ENCODE measurements around the gene SH3D19. TPM values are rescaled to one million over a fixed set of nuclear protein-coding genes. Genes with fewer than 3 reads are reported as not detected.
"Not testable (repeated sequence)": the region's sequence is repeated elsewhere in the genome, so short reads cannot be mapped to it uniquely, and the experiment has no call there.

SH3D19 gene
- total and polyA plus RNA-seq, 8 donors: 52.9 to 114 (median 59.2) TPM

GRCh38 chr4:151284534-151285245 lies 40.7 kb downstream of the SH3D19 start:
- Histone ChIP-seq H3K4me1 (no peaks in the 10 kb centered on the region), H3K27ac (peak overlapping the region in 1 of 2 donors; percentile 6), H3K9me3 (no peaks in the 10 kb centered on the region), H3K4me3 (no peak overlapping the region), H3K36me3 (no peaks in the 10 kb centered on the region), H3K27me3 (no peaks in the 10 kb centered on the region)
- TF ChIP-seq, protein P1, sequence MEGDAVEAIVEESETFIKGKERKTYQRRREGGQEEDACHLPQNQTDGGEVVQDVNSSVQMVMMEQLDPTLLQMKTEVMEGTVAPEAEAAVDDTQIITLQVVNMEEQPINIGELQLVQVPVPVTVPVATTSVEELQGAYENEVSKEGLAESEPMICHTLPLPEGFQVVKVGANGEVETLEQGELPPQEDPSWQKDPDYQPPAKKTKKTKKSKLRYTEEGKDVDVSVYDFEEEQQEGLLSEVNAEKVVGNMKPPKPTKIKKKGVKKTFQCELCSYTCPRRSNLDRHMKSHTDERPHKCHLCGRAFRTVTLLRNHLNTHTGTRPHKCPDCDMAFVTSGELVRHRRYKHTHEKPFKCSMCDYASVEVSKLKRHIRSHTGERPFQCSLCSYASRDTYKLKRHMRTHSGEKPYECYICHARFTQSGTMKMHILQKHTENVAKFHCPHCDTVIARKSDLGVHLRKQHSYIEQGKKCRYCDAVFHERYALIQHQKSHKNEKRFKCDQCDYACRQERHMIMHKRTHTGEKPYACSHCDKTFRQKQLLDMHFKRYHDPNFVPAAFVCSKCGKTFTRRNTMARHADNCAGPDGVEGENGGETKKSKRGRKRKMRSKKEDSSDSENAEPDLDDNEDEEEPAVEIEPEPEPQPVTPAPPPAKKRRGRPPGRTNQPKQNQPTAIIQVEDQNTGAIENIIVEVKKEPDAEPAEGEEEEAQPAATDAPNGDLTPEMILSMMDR (IDR thresholded peaks at IDR 0.05): no peak
- intact Hi-C loops (cut with DNase I): no loop called here
- DNase-seq: no peak
- no peak for ATAC-seq

DNA sequence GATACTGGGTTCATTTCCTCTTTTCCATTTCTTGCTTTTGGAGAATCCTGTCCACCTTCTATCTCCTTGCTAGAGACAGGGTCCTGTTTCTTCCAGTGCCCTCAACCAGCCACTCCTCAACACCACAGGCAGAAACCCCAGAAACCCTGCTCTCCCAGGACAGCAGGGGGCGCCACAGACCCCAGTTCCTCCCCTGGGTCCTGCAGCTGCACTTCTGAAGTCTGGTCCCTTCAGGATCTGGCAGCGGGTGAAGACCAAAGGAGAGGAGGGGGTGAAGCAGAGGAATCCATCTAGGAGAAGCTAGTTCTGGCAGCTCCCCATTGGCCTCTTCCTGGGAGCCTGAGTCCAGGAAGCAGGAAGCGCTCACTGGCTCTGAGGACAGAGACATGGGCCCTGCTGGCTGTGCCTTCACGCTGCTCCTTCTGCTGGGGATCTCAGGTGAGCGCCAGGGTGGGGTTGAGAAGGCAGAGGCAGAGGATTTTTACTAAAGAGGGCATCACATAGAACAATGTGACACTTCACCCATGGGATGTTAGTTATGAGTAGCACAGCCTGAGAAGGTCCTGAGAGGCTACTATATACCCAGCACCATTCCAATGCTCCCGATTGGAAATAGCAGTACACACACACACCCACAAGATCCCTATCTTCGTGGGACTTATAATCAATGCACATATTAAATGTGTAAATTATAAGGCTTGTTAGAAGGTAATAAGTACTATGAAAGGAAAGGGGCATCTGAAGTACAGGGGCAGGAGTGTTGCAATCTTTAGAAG lies 48.4 kb downstream of the SH3D19 start, which contains the start of gene PRSS48:
Gene PRSS48 (plus strand): TSS at position 375 of the 776 bp plus-strand sequence. CDS start 12 bp downstream, at position 387.
- Histone ChIP-seq H3K36me3 (no peaks in the 10 kb centered on the region), H3K9me3 (no peaks in the 10 kb centered on the region), H3K27me3 (no peaks in the 10 kb centered on the region), H3K27ac (no peak within 1 kb of the TSS), H3K4me3 (no peak within 1 kb of the TSS), H3K4me1 (no peaks in the 10 kb centered on the region)
- DNase-seq (peak; percentile 22 to 82 (median 46)), ATAC-seq (peak; percentile 95)
- TF ChIP-seq, protein P1 (IDR thresholded peaks at IDR 0.05): peak; percentile 60 to 65
- intact Hi-C loops (cut with DNase I): loop anchor here in 1 of 2 donors (10.0 kb wide), 1 partner anchor 78 kb away; no protein-coding TSS in a partner anchor

DNA sequence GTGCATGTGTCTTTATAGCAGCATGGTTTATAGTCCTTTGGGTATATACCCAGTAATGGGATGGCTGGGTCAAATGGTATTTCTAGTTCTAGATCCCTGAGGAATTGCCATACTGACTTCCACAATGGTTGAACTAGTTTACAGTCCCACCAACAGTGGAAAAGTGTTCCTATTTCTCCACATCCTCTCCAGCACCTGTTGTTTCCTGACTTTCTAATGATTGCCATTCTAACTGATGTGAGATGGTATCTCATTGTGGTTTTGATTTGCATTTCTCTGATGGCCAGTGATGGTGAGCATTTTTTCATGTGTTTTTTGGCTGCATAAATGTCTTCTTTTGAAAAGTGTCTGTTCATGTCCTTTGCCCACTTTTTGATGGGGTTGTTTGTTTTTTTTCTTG lies 56.5 kb downstream of the SH3D19 start:
- intact Hi-C loops (cut with DNase I); DNase-seq; H3K27me3 ChIP-seq; H3K27ac ChIP-seq; H3K4me1 ChIP-seq; H3K36me3 ChIP-seq; ATAC-seq; H3K4me3 ChIP-seq; H3K9me3 ChIP-seq: not testable (repeated sequence)

DNA sequence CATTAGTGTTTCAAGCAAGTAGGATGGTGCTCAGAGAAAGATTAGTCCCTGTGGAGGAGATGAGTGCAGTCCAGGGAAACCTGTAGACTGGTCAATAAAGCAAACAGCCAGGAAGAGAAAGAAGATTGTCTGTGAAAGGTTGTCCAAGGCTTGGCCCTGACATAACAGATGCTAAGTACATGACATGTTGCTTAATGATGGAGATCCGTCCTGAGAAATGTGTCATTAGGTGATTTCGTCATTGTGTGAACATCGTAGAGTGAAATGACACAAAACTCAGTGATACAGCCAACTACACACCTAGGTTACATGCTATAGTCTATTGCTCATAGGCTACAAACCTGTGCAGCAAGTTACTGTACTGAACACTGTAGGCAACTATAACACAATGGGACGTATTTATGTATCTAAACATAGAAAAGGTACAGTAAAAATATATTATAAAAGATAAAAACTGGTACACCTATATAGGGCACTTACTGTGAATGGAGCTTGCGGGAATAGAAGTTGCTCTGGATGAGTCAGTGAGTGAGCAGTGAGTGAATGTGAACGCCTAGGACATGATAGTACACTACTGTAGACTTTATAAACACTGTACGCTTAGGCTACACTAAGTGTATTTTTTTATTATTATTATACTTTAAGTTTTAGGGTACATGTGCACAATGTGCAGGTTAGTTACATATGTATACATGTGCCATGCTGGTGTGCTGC lies 57.4 kb downstream of the SH3D19 start:
- TF ChIP-seq, protein P1 (IDR thresholded peaks at IDR 0.05): no peak
- H3K27me3 ChIP-seq: no peaks in the 10 kb centered on the region
- H3K4me1 ChIP-seq: no peaks in the 10 kb centered on the region
- H3K27ac ChIP-seq: no peak overlapping the region
- intact Hi-C loops (cut with DNase I): no loop called here
- ATAC-seq (no peak), DNase-seq (no peak)
- no peak overlapping the region for H3K4me3 ChIP-seq
- H3K9me3 ChIP-seq: no peaks in the 10 kb centered on the region
- H3K36me3 ChIP-seq: no peaks in the 10 kb centered on the region

- Histone ChIP-seq H3K36me3 (no peaks in the 10 kb centered on the region), H3K4me1 (no peaks in the 10 kb centered on the region), H3K27me3 (no peaks in the 10 kb centered on the region), H3K27ac (no peak overlapping the region), H3K4me3 (no peak overlapping the region), H3K9me3 (no peaks in the 10 kb centered on the region)
- ATAC-seq: no peak
- DNase-seq: no peak
- intact Hi-C loops (cut with DNase I): no loop called here
- TF ChIP-seq, protein P1 (IDR thresholded peaks at IDR 0.05): no peak
These were observed 58.3 kb downstream of the SH3D19 start for GRCh38 chr4:151267104-151267503.
